ENCODE data around the gene TRAFD1.
"Not testable (repeated sequence)": the region's sequence is repeated elsewhere in the genome, so short reads cannot be mapped to it uniquely, and the experiment has no call there.

Gene TRAFD1

DNA sequence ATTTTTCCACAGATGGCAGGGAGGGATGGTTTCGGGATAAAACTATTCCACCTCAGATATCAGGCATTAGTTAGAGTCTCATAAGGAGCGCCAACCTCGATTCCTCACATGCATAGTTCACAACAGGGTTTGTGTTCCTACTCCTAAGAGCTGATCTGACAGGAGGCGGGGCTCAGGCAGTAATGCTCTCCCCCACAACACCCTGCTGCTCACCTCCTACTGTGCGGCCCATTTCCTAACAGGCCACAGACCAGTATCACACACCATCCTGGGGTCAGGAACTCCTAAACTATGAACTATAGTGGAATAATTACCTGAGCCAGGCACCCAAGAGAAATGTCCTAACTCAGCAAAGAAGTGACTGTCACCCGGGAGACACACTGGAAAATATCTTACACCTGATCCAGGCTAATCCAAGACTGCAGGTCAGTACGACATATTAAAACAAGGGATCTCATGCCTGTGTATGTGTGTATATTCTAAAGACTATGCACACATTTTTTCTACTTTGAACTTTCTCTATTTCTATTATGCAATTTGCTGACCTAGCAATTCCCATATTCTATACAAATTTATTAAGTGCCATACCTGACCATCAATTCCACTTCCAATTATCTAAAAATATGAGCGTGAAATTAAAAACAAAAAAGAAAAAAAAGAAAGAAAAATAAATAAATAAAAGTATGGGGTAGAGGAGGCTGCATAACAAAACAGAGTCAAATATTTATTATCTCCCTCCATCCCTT, 21.4 kb upstream of the TRAFD1 start:
- H3K9me3 ChIP-seq (ENCODE audit: control insufficient read depth in 2 of 2, low read length in 2 of 2), result no peaks in the 10 kb centered on the region
- no peak overlapping the region for H3K27ac ChIP-seq (ENCODE audit: low read depth in 2 of 2, low read length in 2 of 2)
- H3K4me3 ChIP-seq (ENCODE audit: low read length in 2 of 2), result no peak overlapping the region
- no peak overlapping the region for H3K9ac ChIP-seq (ENCODE audit: low read depth in 1 of 2, low read length in 2 of 2)
- no peaks in the 10 kb centered on the region for H3K27me3 ChIP-seq (ENCODE audit: control insufficient read depth in 2 of 2, insufficient read depth in 2 of 2, low read length in 2 of 2)
- H3K4me1 ChIP-seq (ENCODE audit: control insufficient read depth in 2 of 2, insufficient read depth in 2 of 2, low read length in 2 of 2), result peaks cover 7 to 8% of the 10 kb centered on the region in 2 donors
- H3K36me3 ChIP-seq (ENCODE audit: control insufficient read depth in 2 of 2, insufficient read depth in 2 of 2, low read length in 2 of 2), result peaks cover 5 to 6% of the 10 kb centered on the region in 2 donors

DNA sequence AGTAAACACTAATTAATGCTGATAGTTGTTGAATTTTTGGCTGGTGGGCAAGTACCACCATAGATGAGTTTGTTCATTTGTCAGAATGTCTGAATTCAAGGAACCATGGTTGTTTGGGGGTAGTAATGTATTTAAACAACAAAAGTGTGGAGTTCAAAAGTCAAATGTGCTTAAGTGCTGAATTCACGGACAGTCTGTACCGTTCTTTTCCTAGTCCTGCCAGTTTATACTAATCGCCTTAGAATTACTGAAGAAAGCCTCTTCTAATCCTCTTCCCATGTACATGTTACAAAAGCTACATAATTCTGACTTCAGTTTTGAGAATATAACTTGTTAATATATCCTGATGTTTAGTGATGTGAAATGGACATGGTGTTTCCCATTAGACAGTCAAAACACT, 19.5 kb upstream of the TRAFD1 start:
- no peaks in the 10 kb centered on the region for H3K9me3 ChIP-seq (ENCODE audit: control insufficient read depth in 2 of 2, low read length in 2 of 2)
- H3K27me3 ChIP-seq (ENCODE audit: control insufficient read depth in 2 of 2, insufficient read depth in 2 of 2, low read length in 2 of 2), result no peaks in the 10 kb centered on the region
- no peak overlapping the region for H3K4me3 ChIP-seq (ENCODE audit: low read length in 2 of 2)
- peaks cover 4 to 5% of the 10 kb centered on the region in 2 donors for H3K36me3 ChIP-seq (ENCODE audit: control insufficient read depth in 2 of 2, insufficient read depth in 2 of 2, low read length in 2 of 2)
- no peak overlapping the region for H3K9ac ChIP-seq (ENCODE audit: low read depth in 1 of 2, low read length in 2 of 2)
- no peak overlapping the region for H3K27ac ChIP-seq (ENCODE audit: low read depth in 2 of 2, low read length in 2 of 2)
- H3K4me1 ChIP-seq (ENCODE audit: control insufficient read depth in 2 of 2, insufficient read depth in 2 of 2, low read length in 2 of 2), result peaks cover 7 to 8% of the 10 kb centered on the region in 2 donors

DNA sequence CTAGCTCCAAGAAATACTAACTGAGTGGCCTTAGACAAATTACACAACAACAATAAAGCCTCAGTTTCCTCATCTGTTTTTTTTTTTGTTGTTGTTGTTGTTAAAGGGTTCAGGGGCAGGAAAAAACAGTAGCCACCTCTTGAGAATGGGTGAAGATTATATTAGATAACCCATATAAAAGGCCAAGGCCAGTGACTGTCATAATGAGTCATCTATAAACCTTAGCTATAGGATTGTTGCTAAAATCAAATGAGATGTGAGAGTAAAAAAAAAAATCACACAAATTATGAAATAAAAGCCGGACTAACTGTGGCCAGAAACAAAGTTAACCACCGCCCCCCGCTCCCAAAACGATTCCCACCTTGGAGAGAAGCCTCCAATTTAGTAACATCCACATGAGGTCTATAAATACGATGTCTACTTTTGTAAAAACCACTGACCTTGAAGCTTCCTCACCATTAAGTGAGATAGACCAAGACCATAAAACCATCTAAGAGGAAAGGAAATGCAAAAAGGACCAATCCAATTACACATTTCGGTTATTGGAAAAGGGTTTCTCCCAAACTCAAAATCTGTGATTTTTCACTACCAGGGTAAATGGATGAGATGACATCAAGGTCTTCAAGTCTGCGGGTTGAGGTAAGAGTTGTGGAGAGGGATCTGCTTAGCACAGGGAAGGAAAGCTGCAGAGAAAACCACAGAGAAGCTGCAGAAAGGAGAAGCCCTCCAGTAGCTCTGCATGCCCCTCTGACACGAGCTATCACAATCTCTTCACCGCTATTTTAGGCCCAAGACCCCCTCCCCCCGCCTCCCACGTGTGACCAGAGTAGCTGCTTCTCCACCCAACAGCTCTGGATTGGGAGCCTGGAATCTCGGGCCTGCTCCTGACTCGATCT, 17.8 kb upstream of the TRAFD1 start:
- Histone ChIP-seq H3K27ac (ENCODE audit: low read depth in 2 of 2, low read length in 2 of 2) (peak overlapping the region; percentile 90 to 96), H3K27me3 (ENCODE audit: control insufficient read depth in 2 of 2, insufficient read depth in 2 of 2, low read length in 2 of 2) (no peaks in the 10 kb centered on the region), H3K36me3 (ENCODE audit: control insufficient read depth in 2 of 2, insufficient read depth in 2 of 2, low read length in 2 of 2) (peaks cover 0 to 2% of the 10 kb centered on the region in 2 donors), H3K4me3 (ENCODE audit: low read length in 2 of 2) (peak overlapping the region; percentile 92 to 100), H3K9me3 (ENCODE audit: control insufficient read depth in 2 of 2, low read length in 2 of 2) (no peaks in the 10 kb centered on the region), H3K9ac (ENCODE audit: low read depth in 1 of 2, low read length in 2 of 2) (peak overlapping the region; percentile 87 to 99), H3K4me1 (ENCODE audit: control insufficient read depth in 2 of 2, insufficient read depth in 2 of 2, low read length in 2 of 2) (peaks cover 7 to 8% of the 10 kb centered on the region in 2 donors)

DNA sequence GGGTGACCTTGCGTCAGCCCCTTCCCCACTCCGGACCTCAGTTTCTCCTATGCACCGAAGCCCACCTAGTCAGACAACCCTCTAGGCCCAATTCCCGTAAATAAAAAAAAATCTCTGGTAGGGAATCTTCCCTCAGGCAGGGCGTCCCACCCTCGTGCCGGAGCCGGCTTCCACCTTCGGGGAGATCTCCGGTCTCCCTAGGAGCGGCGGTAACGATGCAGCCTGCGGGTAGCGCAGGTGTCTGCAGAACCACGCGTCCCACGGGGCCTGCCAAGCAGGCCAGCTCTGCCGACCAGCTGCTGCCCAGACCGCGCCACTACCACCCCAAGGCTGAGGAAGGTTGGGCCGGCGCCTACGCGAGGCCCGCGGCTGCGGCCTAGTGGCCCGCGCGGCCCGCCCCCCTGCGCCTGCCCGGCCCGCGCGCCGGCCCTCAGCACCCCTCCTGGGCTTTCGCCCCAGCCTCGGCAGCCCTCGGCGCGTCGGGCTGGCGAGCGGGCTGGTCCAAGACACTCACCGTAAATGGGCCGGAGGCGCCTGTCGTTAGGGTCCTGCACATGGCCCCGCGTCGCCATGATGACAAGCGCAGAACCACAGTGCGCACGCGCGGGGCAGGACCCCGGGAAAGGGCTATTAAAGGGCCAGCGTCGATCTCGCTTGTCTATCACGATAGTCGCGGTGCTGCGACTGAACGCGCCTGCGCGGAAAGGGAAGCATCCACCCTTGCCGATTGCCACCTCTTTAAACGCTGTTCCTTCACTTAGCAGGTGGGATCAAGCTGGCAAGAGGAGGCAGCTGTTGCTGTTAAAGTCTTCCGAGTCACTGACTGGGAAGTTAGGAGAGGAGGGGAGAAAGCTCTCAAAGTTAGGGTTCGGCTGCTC, 16.9 kb upstream of the TRAFD1 start, which contains the start of gene NAA25:
Gene NAA25 (minus strand): TSS at position 582 of the 878 bp plus-strand sequence. CDS start 10 bp downstream, at position 572.
- Histone ChIP-seq H3K4me3 (ENCODE audit: low read length in 2 of 2) (peak within 1 kb of the TSS; percentile 92 to 100), H3K36me3 (ENCODE audit: control insufficient read depth in 2 of 2, insufficient read depth in 2 of 2, low read length in 2 of 2) (peaks cover 0 to 2% of the 10 kb centered on the region in 2 donors), H3K27me3 (ENCODE audit: control insufficient read depth in 2 of 2, insufficient read depth in 2 of 2, low read length in 2 of 2) (no peaks in the 10 kb centered on the region), H3K27ac (ENCODE audit: low read depth in 2 of 2, low read length in 2 of 2) (peak within 1 kb of the TSS; percentile 90 to 96), H3K9me3 (ENCODE audit: control insufficient read depth in 2 of 2, low read length in 2 of 2) (no peaks in the 10 kb centered on the region), H3K9ac (ENCODE audit: low read depth in 1 of 2, low read length in 2 of 2) (peak within 1 kb of the TSS; percentile 87 to 99), H3K4me1 (ENCODE audit: control insufficient read depth in 2 of 2, insufficient read depth in 2 of 2, low read length in 2 of 2) (peaks cover 7 to 8% of the 10 kb centered on the region in 2 donors)

DNA sequence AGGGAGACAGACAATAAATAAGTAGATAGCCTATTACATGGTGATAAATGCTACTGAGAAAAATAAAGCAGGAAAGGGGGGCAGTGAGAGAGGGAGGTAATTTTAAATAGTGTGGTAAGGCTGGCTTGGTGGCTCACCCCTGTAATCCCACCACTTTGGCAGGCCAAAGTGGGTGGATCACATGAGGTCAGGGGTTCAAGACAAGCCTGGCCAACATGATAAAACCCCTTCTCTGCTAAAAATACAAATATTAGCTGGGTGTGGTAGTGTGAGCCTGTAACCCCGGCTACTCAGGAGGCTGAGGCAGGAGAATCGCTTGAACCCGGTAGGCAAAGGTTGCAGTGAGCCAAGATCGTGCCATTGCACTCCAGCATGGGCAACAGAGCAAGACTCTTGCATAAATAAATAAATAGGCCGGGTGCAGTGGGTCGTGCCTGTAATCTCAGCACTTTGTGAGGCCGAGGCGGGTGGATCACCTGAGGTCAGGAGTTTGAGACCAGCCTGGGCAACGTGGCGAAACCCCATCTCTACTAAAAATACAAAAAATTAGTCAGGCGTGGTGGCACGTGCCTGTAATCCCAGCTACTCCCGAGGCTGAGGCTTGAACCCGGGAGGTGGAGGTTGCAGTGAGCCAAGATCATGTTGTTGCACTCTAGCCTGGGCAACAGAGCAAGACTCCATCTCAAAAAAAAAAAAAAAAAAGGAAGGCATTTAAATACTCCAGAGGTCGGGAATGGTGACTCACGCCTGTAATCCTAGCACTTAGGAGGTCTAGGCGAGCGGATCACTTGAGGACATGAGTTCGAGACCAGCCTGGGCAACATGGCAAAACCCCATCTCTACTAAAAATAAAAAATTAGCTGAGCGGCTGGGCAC, 14.3 kb upstream of the TRAFD1 start:
- not testable (repeated sequence) for H3K4me3 ChIP-seq (ENCODE audit: low read length in 2 of 2); H3K36me3 ChIP-seq (ENCODE audit: control insufficient read depth in 2 of 2, insufficient read depth in 2 of 2, low read length in 2 of 2); H3K9ac ChIP-seq (ENCODE audit: low read depth in 1 of 2, low read length in 2 of 2); H3K27me3 ChIP-seq (ENCODE audit: control insufficient read depth in 2 of 2, insufficient read depth in 2 of 2, low read length in 2 of 2); H3K4me1 ChIP-seq (ENCODE audit: control insufficient read depth in 2 of 2, insufficient read depth in 2 of 2, low read length in 2 of 2); H3K27ac ChIP-seq (ENCODE audit: low read depth in 2 of 2, low read length in 2 of 2); H3K9me3 ChIP-seq (ENCODE audit: control insufficient read depth in 2 of 2, low read length in 2 of 2)

DNA sequence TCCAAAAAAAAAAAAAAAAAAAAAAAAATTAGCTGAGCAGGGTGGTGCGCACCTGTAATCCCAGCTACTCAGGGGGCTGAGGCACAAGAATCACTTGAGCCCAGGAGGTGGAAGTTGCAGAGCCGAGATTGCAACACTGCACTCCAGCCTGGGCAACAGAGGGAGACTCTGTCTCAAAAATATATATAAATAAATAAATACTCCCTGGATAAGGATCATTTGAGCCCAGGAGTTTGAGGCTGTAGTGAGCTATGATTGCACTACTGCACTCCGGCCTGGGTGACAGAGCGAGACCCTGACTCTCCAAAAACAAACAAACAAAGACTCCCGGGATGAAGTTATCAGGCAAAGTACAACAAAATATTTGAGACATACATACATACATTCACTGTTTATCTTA, 13.4 kb upstream of the TRAFD1 start:
- H3K9ac ChIP-seq (ENCODE audit: low read depth in 1 of 2, low read length in 2 of 2), result no peak overlapping the region
- H3K27ac ChIP-seq (ENCODE audit: low read depth in 2 of 2, low read length in 2 of 2), result no peak overlapping the region
- no peak overlapping the region for H3K4me3 ChIP-seq (ENCODE audit: low read length in 2 of 2)
- peaks cover 6 to 7% of the 10 kb centered on the region in 2 donors for H3K4me1 ChIP-seq (ENCODE audit: control insufficient read depth in 2 of 2, insufficient read depth in 2 of 2, low read length in 2 of 2)
- H3K36me3 ChIP-seq (ENCODE audit: control insufficient read depth in 2 of 2, insufficient read depth in 2 of 2, low read length in 2 of 2), result no peaks in the 10 kb centered on the region
- H3K27me3 ChIP-seq (ENCODE audit: control insufficient read depth in 2 of 2, insufficient read depth in 2 of 2, low read length in 2 of 2), result no peaks in the 10 kb centered on the region
- no peaks in the 10 kb centered on the region for H3K9me3 ChIP-seq (ENCODE audit: control insufficient read depth in 2 of 2, low read length in 2 of 2)

DNA sequence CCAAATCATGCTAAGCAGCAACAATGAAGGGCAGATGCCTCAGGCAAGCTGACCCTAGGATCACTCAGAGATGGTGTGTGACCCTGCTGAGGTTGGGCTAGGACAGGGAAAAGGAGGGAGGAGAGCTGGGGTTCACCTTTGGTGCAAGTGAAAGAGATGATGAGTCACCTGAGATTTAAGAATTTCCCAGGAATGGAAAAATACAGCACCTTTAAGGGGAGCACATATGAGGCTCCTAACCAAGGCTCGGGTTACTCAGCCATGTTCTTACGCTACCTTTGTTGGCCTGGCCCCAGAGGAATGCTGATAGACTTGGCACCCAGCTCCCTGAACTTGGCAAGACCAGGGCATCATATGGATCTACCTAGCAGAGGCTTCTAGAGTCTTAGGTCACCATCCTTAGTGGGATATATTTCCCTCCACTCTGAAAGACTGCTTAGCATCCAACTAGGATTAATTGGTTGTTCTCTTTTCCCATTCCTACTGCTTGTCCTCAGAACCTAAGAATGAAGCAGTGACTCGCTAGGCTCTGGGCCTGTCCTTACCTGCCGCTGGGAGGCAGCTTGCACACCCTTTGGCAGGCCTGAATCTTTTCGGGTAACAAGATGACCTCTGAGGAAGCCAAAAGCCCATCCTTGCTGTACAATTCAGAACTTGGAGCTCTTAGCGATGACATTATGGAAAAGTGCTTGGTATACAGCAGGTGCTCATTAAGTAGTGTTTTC, 12.8 kb upstream of the TRAFD1 start:
- Histone ChIP-seq H3K36me3 (ENCODE audit: control insufficient read depth in 2 of 2, insufficient read depth in 2 of 2, low read length in 2 of 2) (no peaks in the 10 kb centered on the region), H3K4me3 (ENCODE audit: low read length in 2 of 2) (no peak overlapping the region), H3K27ac (ENCODE audit: low read depth in 2 of 2, low read length in 2 of 2) (no peak overlapping the region), H3K27me3 (ENCODE audit: control insufficient read depth in 2 of 2, insufficient read depth in 2 of 2, low read length in 2 of 2) (no peaks in the 10 kb centered on the region), H3K9me3 (ENCODE audit: control insufficient read depth in 2 of 2, low read length in 2 of 2) (no peaks in the 10 kb centered on the region), H3K4me1 (ENCODE audit: control insufficient read depth in 2 of 2, insufficient read depth in 2 of 2, low read length in 2 of 2) (peaks cover 0 to 3% of the 10 kb centered on the region in 2 donors), H3K9ac (ENCODE audit: low read depth in 1 of 2, low read length in 2 of 2) (no peak overlapping the region)

DNA sequence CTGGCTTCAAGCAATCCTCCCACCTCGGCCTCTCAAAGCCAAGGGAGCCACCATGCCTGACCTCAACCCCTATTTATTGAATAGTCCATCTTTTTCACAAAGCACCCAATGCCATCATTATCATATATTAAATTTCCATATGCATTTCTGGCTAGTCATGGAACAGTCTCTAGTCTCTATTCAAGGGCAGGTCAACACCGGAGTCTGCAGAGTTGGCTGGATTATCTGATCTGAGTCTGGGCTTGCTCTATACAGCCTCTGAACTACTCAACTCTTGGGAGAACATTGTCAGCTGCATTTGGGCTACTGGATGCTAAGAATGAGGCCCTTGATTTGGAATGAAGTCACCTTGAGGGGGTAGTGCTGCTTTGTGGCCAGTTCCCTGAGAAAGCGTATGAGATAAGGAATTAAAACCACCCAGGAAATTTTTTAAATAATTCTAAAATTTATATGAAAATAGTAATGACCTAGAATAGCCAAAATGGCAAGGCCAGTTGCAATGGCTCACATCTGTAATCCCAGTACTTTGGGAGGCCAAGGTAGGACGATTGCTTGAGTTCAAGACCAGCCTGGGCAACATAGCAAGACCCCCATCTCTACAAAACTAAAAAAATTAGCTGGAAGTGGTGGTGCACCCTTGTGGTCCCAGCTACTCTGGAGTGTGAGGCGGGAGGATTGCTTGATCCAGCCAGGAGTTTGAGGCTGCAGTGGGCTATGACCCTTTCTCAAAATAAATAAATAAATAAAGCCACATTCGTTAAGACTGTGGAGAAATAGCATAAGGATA, 9.9 kb upstream of the TRAFD1 start:
- Histone ChIP-seq H3K36me3 (ENCODE audit: control insufficient read depth in 2 of 2, insufficient read depth in 2 of 2, low read length in 2 of 2) (no peaks in the 10 kb centered on the region), H3K4me3 (ENCODE audit: low read length in 2 of 2) (no peak overlapping the region), H3K9ac (ENCODE audit: low read depth in 1 of 2, low read length in 2 of 2) (no peak overlapping the region), H3K4me1 (ENCODE audit: control insufficient read depth in 2 of 2, insufficient read depth in 2 of 2, low read length in 2 of 2) (no peaks in the 10 kb centered on the region), H3K27ac (ENCODE audit: low read depth in 2 of 2, low read length in 2 of 2) (no peak overlapping the region), H3K27me3 (ENCODE audit: control insufficient read depth in 2 of 2, insufficient read depth in 2 of 2, low read length in 2 of 2) (no peaks in the 10 kb centered on the region), H3K9me3 (ENCODE audit: control insufficient read depth in 2 of 2, low read length in 2 of 2) (no peaks in the 10 kb centered on the region)
